Left lung (tissue), 10 donors: ENCODE data around the gene FUT2. TPM values are rescaled to one million over a fixed set of nuclear protein-coding genes. Genes with fewer than 3 reads are reported as not detected.
"Not testable (repeated sequence)": the region's sequence is repeated elsewhere in the genome, so short reads cannot be mapped to it uniquely, and the experiment has no call there.

Experiments used
- ATAC-seq: fragments of 200-7000 bp; cut with Tn5 transposase; one replicate; pipeline ENCODE4 v1.9.1; 2020; ENCODE audit warnings: moderate library complexity
- DNase-seq, 4 donors: peaks; one replicate each; pipeline ENCODE4 v3.0.0-alpha.2; 2013 to 2020
- H3K27ac ChIP-seq, 2 donors: fragments of 200-600 bp; sonication (generic) in 1 of 2; one replicate each; pipeline versions ENCODE4 v1.5.0 to v1.8.0; 2020 to 2021
- H3K27me3 ChIP-seq, 2 donors: fragments of 200-600 bp; sonication (generic) in 1 of 2; one replicate each; pipeline versions ENCODE4 v1.5.0 to v1.8.0; 2020 to 2021
- H3K36me3 ChIP-seq, 2 donors: fragments of 200-600 bp; sonication (generic) in 1 of 2; one replicate each; pipeline versions ENCODE4 v1.5.0 to v1.8.0; 2020 to 2021
- H3K4me1 ChIP-seq, 2 donors: fragments of 200-600 bp; one replicate each; pipeline ENCODE4 v1.8.0; 2021
- H3K4me3 ChIP-seq, 2 donors: fragments of 200-600 bp; sonication (generic) in 1 of 2; one replicate each; pipeline versions ENCODE4 v1.5.0 to v1.8.0; 2020 to 2021; ENCODE audit warnings: mild to moderate bottlenecking in 1 of 2
- H3K9me3 ChIP-seq, 2 donors: fragments of 200-600 bp; sonication (generic) in 1 of 2; one replicate each; pipeline versions ENCODE4 v1.5.0 to v1.8.0; 2020 to 2021
- intact Hi-C, 2 donors: fragments of 100-400 bp; cut with DNase I; formaldehyde crosslinking; loops; one replicate each; pipeline versions ENCODE4 v1.11.2 to v1.14.2; 2022
- polyA plus RNA-seq, 6 donors: library from polyadenylated mRNA; unstranded; fragments of 120-200 nt; gene quantifications; one replicate each; pipeline ENCODE4 v1.2.1, GENCODE V29; 2013; ENCODE audit not compliant: insufficient read length in 6 of 6
- total RNA-seq, 2 donors: library from RNA; stranded (reverse); fragmentation: NEBNext Ultra II Directional; extraction: Animal tissue kit (Norgen Biotek cat#: 25700); gene quantifications; one replicate each; pipeline ENCODE4 v1.2.1, GENCODE V29; 2021
- TF ChIP-seq, protein P1 (sequence below), 2 donors: fragments of 200-600 bp; sonication (generic) in 1 of 2; IDR thresholded peaks; one replicate each; pipeline versions ENCODE4 v1.5.0 to v1.8.0; 2021; ENCODE audit warnings: antibody characterized with exemption in 2 of 2
- donor health status: DM: no; HTN: yes; CAD: no.
- donor health status: DM: no; HTN: no; CAD: no.

Gene FUT2
- total and polyA plus RNA-seq, 8 donors, result 1.1 to 3.7 (median 2.7) TPM

DNA sequence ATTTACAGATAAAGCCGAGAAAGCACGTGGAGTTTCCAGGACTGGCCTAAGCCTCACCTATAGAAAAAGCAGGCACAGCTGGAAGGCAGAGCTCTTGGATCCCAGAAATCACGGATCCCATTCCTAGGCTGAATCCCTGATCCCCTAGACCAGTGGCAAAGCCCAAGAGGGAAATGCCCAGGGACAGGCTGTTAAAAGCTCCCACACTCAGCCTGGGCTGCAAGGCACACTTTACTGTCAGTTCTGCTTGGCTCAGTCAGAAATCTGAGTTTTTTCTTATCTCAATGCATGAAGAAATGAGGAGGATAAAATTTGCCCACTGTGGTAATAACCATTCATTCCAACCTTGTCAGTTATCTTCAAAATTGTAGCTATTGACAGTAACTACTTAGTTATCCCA is 8.0 kb upstream of the FUT2 start:
- DNase-seq (no peak), ATAC-seq (no peak)
- H3K36me3 ChIP-seq, result no peaks in the 10 kb centered on the region
- H3K4me1 ChIP-seq, result peaks cover 0 to 7% of the 10 kb centered on the region in 2 donors
- no peak overlapping the region for H3K27ac ChIP-seq
- TF ChIP-seq, protein P1, sequence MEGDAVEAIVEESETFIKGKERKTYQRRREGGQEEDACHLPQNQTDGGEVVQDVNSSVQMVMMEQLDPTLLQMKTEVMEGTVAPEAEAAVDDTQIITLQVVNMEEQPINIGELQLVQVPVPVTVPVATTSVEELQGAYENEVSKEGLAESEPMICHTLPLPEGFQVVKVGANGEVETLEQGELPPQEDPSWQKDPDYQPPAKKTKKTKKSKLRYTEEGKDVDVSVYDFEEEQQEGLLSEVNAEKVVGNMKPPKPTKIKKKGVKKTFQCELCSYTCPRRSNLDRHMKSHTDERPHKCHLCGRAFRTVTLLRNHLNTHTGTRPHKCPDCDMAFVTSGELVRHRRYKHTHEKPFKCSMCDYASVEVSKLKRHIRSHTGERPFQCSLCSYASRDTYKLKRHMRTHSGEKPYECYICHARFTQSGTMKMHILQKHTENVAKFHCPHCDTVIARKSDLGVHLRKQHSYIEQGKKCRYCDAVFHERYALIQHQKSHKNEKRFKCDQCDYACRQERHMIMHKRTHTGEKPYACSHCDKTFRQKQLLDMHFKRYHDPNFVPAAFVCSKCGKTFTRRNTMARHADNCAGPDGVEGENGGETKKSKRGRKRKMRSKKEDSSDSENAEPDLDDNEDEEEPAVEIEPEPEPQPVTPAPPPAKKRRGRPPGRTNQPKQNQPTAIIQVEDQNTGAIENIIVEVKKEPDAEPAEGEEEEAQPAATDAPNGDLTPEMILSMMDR (IDR thresholded peaks at IDR 0.05), result no peak
- H3K4me3 ChIP-seq, result no peak overlapping the region
- intact Hi-C loops, result no loop called here
- H3K27me3 ChIP-seq, result no peaks in the 10 kb centered on the region
- H3K9me3 ChIP-seq, result no peaks in the 10 kb centered on the region

DNA sequence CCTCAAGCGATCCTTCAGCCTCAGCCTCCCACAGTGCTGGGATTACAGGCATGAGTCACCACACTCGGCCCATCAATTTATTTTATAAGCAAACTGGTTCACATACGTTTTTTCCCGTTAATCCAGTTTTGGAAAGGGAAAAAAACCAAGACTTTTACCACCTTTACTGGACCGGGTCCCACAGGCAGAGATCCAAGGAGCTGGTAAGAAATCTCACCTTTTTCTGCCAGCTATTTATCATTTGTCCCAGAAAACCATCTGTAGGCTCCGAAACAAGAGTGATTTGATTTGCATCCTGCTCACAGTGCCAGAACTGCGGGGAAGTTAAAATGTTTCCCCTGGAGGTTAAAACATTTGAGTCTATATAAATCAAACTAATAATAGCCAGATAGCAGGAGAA is 6.3 kb upstream of the FUT2 start:
- no peak overlapping the region for H3K27ac ChIP-seq
- no peak overlapping the region for H3K4me3 ChIP-seq
- H3K4me1 ChIP-seq, result peaks cover 0 to 4% of the 10 kb centered on the region in 2 donors
- DNase-seq (no peak), ATAC-seq (no peak)
- no peaks in the 10 kb centered on the region for H3K36me3 ChIP-seq
- H3K27me3 ChIP-seq, result no peaks in the 10 kb centered on the region
- no peaks in the 10 kb centered on the region for H3K9me3 ChIP-seq
- TF ChIP-seq, protein P1 (IDR thresholded peaks at IDR 0.05), result no peak
- intact Hi-C loops, result no loop called here

DNA sequence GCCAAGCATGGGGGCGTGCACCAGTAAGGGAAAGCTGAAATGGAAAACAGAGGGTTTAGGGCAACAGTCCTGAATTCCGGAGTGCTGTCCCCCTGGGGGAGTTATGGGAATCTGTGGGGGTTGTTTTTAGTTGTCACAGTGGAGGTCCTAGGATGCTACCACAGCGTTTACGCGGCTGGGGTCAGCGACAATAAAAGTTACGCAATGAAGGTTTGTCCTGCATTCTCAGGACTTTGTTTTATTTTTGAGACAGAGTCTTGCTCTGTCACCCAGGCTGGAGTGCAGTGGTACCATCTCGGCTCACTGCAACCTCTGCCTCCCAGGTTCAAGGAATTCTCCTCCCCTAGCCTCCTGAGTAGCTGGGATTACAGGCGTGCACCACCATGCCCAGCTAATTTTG is 2.1 kb upstream of the FUT2 start:
- H3K36me3 ChIP-seq, intact Hi-C loops, ATAC-seq, H3K4me3 ChIP-seq, DNase-seq, H3K27ac ChIP-seq, H3K9me3 ChIP-seq: not testable (repeated sequence)
- Histone ChIP-seq H3K4me1 (peaks cover 0 to 15% of the 10 kb centered on the region in 2 donors), H3K27me3 (peaks cover 0 to 27% of the 10 kb centered on the region in 2 donors)

DNA sequence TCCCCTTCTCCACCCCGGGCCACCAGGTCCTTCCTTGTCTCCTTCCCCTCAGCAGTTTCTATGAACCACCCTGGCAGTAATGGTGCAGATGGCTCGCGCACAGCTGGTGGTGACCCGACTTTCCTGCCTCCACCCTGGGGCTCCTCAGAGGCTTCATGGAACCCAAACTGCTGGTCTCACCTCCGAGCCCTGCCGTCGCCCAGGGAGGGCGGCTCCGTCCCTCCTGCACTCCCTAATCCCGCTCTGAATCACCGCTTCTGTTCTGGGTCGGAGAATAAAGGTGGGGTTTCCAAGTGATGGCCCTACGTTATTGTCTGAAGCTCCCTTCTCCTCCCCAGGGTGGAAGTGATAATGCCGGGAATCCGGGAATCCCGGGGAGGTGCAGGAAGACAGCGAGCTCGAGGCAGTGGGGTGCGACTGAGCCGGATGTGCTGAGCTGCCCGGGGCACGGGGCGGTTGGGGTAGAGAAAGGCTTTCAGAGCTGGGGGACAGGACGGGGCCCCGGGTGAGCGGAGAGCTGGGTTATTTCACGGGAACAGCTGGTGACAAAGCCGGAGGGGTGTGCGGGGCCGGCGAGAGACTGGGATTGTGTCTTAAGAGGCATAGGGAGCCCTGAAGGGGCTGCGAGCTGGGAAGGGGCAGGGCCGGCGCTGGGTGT is 711 bp downstream of the FUT2 start:
- H3K9me3 ChIP-seq, result no peaks in the 10 kb centered on the region
- peaks cover 0 to 15% of the 10 kb centered on the region in 2 donors for H3K4me1 ChIP-seq
- TF ChIP-seq, protein P1 (IDR thresholded peaks at IDR 0.05), result no peak
- peak overlapping the region in 1 of 2 donors; percentile 14 for H3K4me3 ChIP-seq
- no peak for DNase-seq
- H3K36me3 ChIP-seq, result no peaks in the 10 kb centered on the region
- H3K27ac ChIP-seq, result peak overlapping the region in 1 of 2 donors; percentile 64
- ATAC-seq, result peak; percentile 61
- intact Hi-C loops, result no loop called here
- H3K27me3 ChIP-seq, result peaks cover 0 to 27% of the 10 kb centered on the region in 2 donors

DNA sequence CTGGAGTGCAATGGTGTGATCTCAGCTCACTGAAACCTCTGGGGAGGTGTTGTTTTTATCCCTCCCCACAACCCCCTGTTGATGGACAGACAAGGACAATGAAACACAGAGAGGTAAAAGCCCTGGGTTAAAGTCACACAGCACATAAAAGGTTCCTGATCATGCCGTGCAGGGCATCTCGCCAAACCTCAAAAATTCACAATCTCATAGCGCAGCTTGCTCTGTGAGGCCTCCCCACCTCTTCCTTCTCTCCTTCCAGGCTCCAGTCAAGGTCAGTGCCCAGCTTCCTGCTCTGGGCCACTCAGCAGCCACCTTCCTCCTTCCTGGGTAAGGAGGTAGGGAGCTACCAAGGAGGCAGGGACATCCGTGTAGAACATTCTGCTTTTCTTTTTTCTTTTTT is 2.3 kb downstream of the FUT2 start:
- TF ChIP-seq, protein P1 (IDR thresholded peaks at IDR 0.05), result no peak
- Histone ChIP-seq H3K4me3 (no peak overlapping the region), H3K27ac (no peak overlapping the region), H3K27me3 (peaks cover 0 to 27% of the 10 kb centered on the region in 2 donors), H3K9me3 (no peaks in the 10 kb centered on the region), H3K36me3 (no peaks in the 10 kb centered on the region), H3K4me1 (peaks cover 0 to 15% of the 10 kb centered on the region in 2 donors)
- intact Hi-C loops, result no loop called here
- DNase-seq (no peak), ATAC-seq (peak; percentile 72)

DNA sequence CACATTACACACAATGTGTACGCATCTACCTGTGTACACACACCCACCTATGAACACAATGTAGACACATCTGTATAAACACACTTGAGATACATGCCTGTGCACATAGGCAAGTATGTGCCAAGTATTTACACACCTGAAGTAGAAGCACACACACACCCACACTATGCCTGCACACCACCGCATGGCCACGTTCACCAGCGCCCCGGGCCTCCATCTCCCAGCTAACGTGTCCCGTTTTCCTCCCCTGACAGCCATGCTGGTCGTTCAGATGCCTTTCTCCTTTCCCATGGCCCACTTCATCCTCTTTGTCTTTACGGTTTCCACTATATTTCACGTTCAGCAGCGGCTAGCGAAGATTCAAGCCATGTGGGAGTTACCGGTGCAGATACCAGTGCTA is 6.9 kb downstream of the FUT2 start:
- H3K36me3 ChIP-seq, result no peaks in the 10 kb centered on the region
- no peak overlapping the region for H3K4me3 ChIP-seq
- intact Hi-C loops, result no loop called here
- TF ChIP-seq, protein P1 (IDR thresholded peaks at IDR 0.05), result no peak
- ATAC-seq (no peak), DNase-seq (peak in 1 of 4 donors; percentile 23)
- no peak overlapping the region for H3K27ac ChIP-seq
- H3K4me1 ChIP-seq, result peaks cover 0 to 5% of the 10 kb centered on the region in 2 donors
- no peaks in the 10 kb centered on the region for H3K9me3 ChIP-seq
- peaks cover 0 to 2% of the 10 kb centered on the region in 2 donors for H3K27me3 ChIP-seq
